Liver (tissue), 3 donors: ENCODE results near the gene HDAC3.

ENCODE experiments used
- EGR1 ChIP-seq, 2 donors: IDR thresholded peaks; 2 replicates each; pipeline ENCODE4 v1.6.1; 2016 to 2018; ENCODE audit warnings: antibody characterized with exemption in 2 of 2, low read depth in 2 of 2
- FOXA1 ChIP-seq: IDR thresholded peaks from 2 replicates; pipeline ENCODE4 v1.6.1; 2016; ENCODE audit warnings: antibody characterized with exemption
- HNF4A ChIP-seq, 2 donors: conservative IDR thresholded peaks; 2 replicates each; pipeline ENCODE4 v1.6.1; 2016; ENCODE audit warnings: antibody characterized with exemption in 2 of 2, mild to moderate bottlenecking in 2 of 2
- RAD21 ChIP-seq, 2 donors: IDR thresholded peaks; 2 replicates each; pipeline ENCODE4 v1.6.1; 2016; ENCODE audit warnings: antibody characterized with exemption in 2 of 2, mild to moderate bottlenecking in 2 of 2
- REST ChIP-seq: IDR thresholded peaks from 2 replicates; pipeline ENCODE4 v1.6.1; 2016; ENCODE audit warnings: antibody characterized with exemption, mild to moderate bottlenecking
- RXRA ChIP-seq, 2 donors: IDR thresholded peaks; 2 replicates each; pipeline ENCODE4 v1.6.1; 2017 to 2018; ENCODE audit warnings: antibody characterized with exemption in 2 of 2, mild to moderate bottlenecking in 1 of 2
- SP1 ChIP-seq: IDR thresholded peaks from 2 replicates; pipeline ENCODE4 v1.6.1; 2018; ENCODE audit warnings: antibody characterized with exemption, mild to moderate bottlenecking
- YY1 ChIP-seq: IDR thresholded peaks from 2 replicates; pipeline ENCODE4 v1.6.1; 2016; ENCODE audit warnings: antibody characterized with exemption, mild to moderate bottlenecking
- ZBTB33 ChIP-seq: IDR thresholded peaks from 2 replicates; pipeline ENCODE4 v1.6.1; 2016; ENCODE audit warnings: antibody characterized with exemption
- TF ChIP-seq, protein P1 (sequence below): fragments of 150-350 bp; IDR thresholded peaks from 2 replicates; pipeline ENCODE4 v1.5.1; 2017; ENCODE audit warnings: improper control_type of control experiment, low read depth, low read length; ENCODE audit not compliant: missing input control
- TF ChIP-seq, protein P2 (sequence below): IDR thresholded peaks from 2 replicates; pipeline ENCODE4 v1.6.1; 2016; ENCODE audit warnings: antibody characterized with exemption
- donor health status: healthy.
- donor health status: healthy.

DNA sequence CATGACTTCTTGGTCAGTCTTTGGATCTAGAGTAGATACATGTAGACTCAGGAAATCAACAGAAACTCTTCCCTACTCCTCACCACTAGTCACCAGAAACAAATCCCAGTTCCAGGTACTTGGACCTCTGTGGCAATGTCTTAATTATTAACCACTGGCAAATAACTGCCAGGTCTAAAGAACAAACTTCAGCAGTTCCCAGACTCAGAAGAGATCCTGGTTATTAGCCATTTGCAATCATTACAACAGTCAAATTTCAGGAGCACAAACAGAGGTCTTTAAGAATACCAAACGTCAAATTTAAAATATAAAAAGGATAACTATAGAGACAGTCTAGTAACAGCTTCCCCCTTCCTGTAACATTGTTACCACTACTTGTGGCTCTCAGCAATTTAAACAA, 28.1 kb downstream of the HDAC3 start:
- TF ChIP-seq, protein P1, sequence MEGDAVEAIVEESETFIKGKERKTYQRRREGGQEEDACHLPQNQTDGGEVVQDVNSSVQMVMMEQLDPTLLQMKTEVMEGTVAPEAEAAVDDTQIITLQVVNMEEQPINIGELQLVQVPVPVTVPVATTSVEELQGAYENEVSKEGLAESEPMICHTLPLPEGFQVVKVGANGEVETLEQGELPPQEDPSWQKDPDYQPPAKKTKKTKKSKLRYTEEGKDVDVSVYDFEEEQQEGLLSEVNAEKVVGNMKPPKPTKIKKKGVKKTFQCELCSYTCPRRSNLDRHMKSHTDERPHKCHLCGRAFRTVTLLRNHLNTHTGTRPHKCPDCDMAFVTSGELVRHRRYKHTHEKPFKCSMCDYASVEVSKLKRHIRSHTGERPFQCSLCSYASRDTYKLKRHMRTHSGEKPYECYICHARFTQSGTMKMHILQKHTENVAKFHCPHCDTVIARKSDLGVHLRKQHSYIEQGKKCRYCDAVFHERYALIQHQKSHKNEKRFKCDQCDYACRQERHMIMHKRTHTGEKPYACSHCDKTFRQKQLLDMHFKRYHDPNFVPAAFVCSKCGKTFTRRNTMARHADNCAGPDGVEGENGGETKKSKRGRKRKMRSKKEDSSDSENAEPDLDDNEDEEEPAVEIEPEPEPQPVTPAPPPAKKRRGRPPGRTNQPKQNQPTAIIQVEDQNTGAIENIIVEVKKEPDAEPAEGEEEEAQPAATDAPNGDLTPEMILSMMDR, result no peak
- TF ChIP-seq FOXA1 (no peak), REST (peak; percentile 57), HNF4A (conservative IDR thresholded peaks at IDR 0.05) (peak; percentile 88), ZBTB33 (no peak), RXRA (IDR thresholded peaks at IDR 0.05) (peak; percentile 52 to 56), SP1 (peak; percentile 77), YY1 (peak; percentile 63), EGR1 (IDR thresholded peaks at IDR 0.05; ENCODE audit: low read depth in 2 of 2) (no peak), RAD21 (IDR thresholded peaks at IDR 0.05) (peak in 1 of 2 donors; percentile 32)
- TF ChIP-seq, protein P2, sequence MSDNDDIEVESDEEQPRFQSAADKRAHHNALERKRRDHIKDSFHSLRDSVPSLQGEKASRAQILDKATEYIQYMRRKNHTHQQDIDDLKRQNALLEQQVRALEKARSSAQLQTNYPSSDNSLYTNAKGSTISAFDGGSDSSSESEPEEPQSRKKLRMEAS, result no peak
